ENCODE data around the gene FOXI2.

GRCh38 chr10:127776816-127777215 lies 39.8 kb downstream of the FOXI2 start:
- TF ChIP-seq CTCF (conservative IDR thresholded peaks at IDR 0.05 in 1 of 2, IDR thresholded peaks at IDR 0.05 in 1 of 2; ENCODE audit: low read depth in 1 of 2, low read length in 2 of 2), result no peak
- TF ChIP-seq EZH2 (IDR thresholded peaks at IDR 0.05; ENCODE audit: low read length, missing control alignments), result no peak

Data from fibroblast of lung (primary cell).